NK-92 (cell line): ENCODE results near the gene TALDO1.

Experiments used
- DNase-seq: peaks from one replicate; lab custom pipeline; 2025; ENCODE audit not compliant: unreplicated experiment; lab: John Stamatoyannopoulos, UW

TALDO1 gene

DNA sequence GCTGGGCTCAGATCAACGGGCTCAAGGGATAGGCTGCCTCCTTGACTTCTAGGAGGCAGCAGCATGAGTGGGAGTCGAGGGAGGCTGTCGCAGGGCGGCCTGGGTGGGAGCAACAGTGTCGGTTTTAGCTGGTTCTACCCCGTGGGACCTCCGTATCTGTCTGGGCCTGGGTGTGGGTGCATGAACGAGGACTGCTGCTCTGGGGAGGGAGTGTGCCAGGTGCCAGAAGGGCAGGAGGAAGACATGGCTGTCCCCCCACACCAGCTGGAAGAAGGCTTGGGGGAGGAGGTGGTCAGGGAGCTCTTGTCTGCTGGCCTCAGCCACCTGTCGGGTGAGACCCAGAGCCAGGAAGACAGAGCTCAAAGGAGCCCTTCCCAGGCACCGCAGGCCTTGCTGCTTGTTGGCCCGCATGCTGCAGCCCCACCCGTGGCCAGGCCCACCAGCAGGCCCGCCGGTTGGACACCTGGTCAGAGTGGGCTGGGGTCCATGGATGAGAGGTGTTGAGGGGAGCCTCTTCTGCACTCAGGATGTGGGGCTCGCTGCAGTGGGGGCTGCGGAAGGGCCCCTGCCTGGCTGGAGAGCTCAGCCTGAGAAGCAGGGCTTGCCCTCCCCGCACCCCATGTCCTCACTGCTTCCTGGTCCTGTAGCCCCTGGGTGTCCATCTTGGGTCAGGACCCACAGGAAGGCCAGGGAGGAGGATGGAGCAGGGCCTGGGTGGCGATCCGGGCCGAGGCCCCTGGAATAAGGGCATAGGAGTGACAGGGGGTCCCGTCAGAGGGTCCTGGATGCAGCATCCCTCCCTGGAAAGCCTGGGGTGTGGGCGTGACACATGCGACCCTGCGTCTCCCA, 39.2 kb downstream of the TALDO1 start:
- no peak for DNase-seq

DNA sequence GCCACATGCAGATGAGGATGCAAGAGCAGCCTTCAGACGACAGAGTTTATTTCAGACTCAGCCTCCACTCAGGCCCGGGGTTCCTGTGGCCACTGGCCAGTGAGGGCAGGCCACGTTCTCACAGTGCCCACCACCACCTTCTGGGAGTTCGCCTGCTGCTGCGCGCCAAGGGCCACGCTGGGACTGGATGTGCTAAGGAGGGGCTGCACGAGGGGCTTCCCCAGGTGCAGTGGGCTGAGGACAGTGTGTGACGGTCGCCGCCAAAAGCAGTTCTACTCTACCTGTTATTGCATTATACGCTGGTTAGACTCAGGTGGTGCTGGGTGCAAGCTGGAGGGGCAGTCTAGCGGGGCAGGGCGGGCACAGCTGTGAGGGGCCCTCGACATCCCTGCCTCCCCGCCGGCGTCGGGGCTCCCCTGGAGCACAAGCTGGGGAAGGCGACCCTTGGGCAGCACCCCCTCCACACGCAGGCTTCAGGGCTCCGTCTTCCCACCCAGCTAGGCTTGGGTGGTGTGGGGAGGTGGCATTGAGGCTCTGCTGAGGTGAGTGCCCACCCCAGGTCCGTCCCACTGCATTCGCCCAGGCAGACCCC, 39.9 kb downstream of the TALDO1 start:
- DNase-seq = no peak

DNA sequence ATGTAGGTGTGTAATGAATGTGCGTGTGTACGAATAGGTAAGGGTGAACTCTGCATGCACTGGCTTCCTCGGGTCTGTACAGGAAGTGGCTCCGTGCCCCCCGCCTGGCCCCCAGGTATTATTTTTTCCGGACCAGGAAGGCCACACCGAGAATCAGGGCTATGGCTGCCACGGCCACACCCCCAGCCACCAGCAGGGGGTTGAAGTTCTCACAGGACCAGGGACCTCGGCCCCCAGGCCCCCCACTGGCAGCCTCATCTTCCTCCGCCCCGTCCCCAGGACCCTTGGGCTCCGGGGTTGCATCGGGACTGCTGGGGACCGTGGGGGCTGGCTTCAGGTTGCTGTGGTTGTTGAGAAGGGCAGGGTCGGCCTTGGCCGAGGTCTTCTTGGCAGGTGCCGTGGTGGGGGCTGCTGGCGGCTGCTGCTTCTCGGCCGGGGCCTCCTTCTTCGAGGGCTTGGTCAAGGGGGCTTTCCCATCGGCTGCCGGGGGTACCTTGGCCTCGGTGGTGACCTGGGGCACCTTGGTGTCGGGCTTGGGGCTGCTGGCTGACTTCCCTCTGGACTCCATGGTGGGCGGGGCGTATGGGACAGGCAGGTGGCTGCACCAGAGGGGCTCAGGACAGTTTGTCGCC, 40.9 kb downstream of the TALDO1 start:
- no peak for DNase-seq

GRCh38 chr11:788953-789940, 42.0 kb downstream of the TALDO1 start:
- no peak for DNase-seq

- DNase-seq = no peak
These were observed 42.7 kb downstream of the TALDO1 start, which contains the start of gene CEND1 for GRCh38 chr11:789943-790342. Gene CEND1, minus strand, starts transcription at chr11:790090. Its CDS starts 1,514 bp downstream, at chr11:788576.

- no peak for DNase-seq
These were observed 43.7 kb downstream of the TALDO1 start for GRCh38 chr11:790721-791564.

GRCh38 chr11:791658-792534, 44.6 kb downstream of the TALDO1 start:
- DNase-seq = no peak

- no peak for DNase-seq
These were observed 45.2 kb downstream of the TALDO1 start for GRCh38 chr11:792535-792821.

DNA sequence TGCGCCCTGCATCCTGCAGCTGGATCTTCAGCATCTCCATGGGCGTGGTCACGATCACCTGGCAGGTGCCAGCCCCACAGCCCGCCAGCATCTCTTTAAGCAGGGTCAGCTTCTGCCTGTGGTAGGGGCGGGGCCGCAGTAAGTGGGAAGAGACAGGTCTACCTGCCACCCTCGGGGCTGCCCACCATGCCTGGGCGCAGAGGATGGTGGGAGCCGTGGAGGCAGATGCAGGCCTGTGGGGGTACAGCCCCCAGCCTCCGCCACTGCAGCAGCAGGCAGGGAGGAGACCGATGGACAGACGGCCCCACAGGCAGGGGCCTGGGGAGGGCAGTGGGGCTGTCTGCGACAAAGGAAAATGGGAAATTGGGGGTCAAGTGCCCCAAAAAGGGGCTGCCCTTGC, 45.6 kb downstream of the TALDO1 start:
- DNase-seq = no peak

DNA sequence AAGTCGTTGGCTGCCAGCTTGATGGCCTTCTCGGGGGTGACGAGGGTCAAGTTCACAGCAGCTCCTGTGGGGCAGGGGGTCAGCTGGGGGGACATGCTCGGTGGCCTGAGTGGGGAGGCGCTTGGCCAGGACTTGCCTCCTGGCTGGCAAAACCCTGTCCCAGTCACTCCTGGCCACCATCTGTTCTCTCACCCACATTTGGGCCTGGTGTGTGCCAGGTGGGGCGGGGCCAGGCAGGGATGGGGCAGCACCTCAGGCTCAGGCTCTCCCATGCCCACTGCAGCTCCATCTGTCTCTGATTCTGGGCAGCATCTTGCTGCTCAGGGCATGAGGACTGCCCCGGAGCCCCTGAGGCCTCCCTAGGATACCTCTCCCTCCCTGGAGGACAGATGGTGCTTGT, 46.3 kb downstream of the TALDO1 start:
- DNase-seq = no peak

DNA sequence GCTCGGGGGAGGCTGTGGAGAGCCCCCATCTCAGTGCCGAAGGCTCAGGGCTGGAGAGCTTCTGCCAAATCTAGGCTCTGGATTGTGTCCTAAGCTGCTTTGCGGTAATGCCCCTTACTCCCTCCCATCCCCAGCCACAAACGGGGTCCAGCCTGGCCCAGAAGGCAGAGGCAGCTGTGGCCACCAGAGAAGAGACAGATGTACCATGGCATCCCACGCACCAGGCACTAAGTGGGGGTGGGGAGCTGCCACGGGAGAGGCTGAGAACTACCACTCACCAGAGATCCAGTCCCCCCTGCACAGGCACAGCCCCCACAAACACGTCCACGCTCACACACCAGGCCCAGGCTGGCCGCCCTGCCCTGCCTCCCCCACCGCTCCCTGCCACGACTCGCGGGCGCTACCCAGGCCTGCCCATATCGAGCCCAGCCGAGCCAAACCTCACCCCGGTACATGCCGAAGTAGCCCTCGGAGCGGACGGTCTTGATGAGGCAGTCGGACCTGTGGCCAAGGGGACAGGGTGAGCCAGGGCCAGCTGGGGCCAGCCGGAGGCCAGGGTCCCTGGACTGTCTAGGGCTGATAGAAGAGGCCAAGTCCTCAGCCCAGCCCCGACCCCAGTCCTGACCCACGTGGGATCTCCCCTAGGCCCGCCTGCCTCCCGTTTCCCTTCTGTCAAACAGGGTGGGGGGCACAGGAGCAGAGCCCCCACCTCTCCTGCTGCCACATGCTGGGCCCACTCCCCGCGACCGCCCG, 46.9 kb downstream of the TALDO1 start:
- DNase-seq = no peak

- no peak for DNase-seq
These were observed 47.7 kb downstream of the TALDO1 start for GRCh38 chr11:794766-795633.

- peak; percentile 38 for DNase-seq
These were observed 48.6 kb downstream of the TALDO1 start for GRCh38 chr11:795634-796564.

DNA sequence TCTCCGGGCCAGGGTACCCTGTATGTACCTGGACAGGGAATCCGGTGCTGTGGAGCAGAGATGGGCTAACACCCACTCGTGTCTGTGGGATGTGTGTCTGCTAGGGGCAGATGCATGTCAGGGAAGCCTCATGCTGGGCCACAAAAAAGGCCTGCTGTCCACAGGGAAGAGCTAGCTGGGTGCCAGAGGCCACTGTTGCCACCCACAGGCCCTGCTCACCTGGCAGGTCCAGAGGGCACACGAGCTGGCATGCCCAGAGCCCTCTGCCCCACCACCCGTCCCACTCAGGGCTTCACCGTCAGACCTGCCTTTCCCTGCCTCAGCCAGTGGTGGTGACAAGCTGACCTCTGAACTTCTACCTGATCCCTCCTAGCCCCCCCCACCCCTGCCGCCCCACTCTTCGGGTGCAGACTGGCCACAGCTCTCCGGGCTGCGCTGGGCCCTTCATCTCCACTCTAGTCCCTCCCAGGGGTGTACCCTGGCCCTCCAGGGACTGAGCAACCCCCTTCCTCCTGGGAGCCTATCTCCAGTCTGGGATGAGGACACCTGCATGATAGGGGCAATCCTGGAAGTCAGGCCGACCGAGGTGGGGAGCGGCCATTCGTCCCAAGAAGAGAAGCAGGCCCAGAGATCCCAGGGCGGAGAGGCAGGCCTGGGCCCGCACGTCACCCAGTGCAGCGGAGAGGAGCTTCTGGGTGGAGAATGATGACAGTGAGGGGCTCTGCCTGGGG, 49.5 kb downstream of the TALDO1 start:
- no peak for DNase-seq

- DNase-seq = no peak
These were observed 50.2 kb downstream of the TALDO1 start for GRCh38 chr11:797296-798092.
